Measurements from ENCODE around the gene PTCD3.
A peak's percentile ranks its signal among the peaks of the same experiment; 100 is the strongest.

PTCD3 gene

DNA sequence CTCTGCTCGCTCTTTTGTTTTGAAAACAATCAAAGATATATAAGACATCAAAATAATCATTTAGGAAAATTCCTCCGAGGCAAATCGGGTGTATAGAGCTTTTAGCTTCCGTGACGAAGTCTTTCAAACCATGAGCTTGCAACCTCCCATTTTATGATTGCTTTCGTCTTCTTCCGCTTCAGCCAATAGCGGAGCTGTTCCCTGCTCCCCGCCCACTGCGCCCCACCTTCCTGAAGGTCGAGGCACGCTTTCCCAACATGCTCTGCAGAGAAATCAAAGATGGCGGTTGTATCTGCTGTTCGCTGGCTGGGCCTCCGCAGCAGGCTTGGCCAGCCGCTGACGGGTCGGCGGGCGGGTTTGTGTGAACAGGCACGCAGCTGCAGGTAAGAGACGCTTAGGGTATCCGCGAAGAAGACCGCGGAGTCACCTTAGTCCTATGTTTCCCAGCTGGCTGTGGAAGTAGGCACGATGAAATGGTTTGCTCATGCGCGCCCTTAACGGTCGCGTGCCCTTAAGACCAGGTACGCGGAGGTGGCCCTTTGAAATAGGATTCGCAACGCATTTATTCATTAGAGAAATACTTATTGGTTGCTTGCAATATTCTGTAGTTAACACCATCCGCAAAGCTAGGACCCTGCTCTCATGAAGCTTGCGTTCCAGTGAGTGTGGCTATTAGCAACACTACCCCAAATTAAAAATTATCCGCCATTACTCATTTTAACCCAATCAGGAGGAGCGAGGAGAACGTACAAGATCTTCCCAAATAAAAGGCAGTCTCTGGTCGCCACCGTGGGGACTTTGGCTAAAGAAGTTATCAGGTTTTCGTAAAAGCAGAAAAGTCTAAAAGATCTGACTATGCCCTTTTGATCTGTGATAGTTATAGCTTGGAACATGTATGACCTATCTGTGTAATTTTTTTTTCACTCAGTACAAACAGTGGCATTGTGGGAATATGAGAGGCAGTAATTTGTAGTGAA lies at the start of gene PTCD3:
PTCD3 (plus strand) TSS at position 267 of the 977 bp plus-strand sequence; CDS start at position 280, 13 bp downstream.
- DNase-seq: peak; percentile 95

DNA sequence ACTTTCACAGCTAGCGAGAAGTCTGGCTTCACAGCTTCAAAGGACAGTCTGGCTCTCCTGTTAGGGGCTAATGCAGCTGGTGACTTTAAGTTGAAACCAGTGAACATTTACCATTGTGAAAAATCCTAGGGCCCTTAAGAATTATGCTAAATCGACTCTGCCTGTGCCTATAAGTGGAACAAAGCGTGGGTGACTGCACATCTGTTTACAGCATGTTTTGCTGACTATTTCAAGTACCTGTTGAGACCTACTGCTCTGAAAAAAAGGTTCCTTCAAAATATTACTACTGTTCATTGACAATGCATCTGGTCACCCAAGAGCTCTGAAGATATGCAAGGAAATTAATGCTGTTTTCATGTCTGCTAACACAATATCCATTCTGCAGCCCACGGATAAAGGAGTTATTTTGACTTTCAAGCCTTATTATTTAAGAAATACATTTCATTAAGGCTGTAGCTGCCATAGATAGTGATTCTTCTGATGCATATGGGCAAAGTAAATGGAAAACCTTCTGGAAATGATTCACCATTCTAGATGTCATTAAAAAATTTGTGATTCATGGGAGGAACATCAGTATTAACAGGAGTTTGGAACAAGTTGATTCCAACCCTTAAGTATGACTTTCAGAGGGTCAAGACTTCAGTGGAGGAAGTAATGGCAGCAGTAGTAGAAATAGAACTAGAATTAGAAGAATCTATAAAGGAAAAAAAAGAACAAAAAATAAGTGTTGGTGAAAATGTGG lies 49.3 kb upstream of the PTCD3 start:
- DNase-seq: no peak

GRCh38 chr2:86062043-86062442 lies 44.0 kb upstream of the PTCD3 start:
- DNase-seq: no peak

DNA sequence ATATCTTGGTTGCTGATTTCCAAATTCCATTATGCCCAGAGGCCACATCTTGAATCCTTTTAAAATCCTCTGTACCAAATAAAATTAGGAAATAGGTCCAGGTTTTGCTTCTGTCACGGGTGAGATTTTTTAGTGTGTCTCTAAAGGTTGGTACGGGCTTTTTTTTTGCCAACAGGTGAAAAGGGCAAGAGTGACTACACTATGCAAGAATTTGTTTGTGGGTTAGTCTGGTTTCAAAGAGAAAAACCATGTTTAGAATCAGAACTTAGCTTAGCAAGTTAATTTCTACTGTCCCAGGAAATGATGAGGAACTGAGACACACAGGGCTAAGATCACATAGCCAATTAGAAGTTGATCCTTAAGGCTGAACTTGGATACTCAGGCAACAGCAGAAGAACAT lies 42.0 kb upstream of the PTCD3 start:
- DNase-seq: no peak

- DNase-seq: no peak
Measured at GRCh38 chr2:86065512-86065911, 40.5 kb upstream of the PTCD3 start.

- no peak for DNase-seq
Measured at GRCh38 chr2:86066007-86066578, 39.9 kb upstream of the PTCD3 start.

DNA sequence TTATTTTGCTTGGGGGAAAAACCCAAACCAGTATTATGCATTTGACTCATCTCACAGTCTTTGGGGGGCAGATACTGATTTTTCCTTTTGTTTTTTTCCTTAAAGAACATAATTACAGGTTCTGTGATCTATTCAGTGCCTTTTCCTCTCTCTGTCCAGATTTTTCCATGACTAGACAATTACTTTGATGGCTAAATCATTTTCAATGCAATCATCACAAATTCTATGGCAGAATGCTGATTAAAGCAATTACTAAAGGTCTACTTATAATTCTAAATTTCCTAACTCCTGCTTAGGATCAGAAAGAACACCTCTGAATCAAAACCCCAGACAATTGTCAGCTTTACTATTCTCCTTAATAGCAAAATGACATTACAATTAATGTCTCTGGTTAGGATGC lies 39.1 kb upstream of the PTCD3 start:
- no peak for DNase-seq

DNA sequence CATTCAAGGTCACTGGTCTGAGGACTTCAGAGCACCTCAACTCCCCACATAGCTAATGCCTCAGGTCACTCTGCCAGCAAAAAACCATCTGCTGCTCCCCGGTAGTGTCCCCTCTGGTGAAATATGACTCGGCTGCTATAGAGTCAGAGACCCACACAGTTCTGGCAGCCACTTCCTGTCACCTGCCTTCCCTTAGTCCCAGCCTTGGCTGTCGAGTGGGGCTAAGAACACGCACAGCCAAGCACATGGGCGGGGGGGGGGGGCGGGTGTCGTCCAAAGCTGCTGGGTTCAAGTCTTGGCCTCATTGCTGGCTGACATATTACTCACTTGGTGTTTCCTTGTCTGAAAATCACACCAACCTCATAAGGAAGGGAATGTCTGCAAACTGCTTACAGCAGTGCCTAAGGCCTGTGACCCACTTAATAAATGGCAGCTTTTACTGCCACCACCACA lies 37.9 kb upstream of the PTCD3 start:
- DNase-seq: peak; percentile 78

GRCh38 chr2:86068648-86069047 lies 37.4 kb upstream of the PTCD3 start:
- no peak for DNase-seq

DNA sequence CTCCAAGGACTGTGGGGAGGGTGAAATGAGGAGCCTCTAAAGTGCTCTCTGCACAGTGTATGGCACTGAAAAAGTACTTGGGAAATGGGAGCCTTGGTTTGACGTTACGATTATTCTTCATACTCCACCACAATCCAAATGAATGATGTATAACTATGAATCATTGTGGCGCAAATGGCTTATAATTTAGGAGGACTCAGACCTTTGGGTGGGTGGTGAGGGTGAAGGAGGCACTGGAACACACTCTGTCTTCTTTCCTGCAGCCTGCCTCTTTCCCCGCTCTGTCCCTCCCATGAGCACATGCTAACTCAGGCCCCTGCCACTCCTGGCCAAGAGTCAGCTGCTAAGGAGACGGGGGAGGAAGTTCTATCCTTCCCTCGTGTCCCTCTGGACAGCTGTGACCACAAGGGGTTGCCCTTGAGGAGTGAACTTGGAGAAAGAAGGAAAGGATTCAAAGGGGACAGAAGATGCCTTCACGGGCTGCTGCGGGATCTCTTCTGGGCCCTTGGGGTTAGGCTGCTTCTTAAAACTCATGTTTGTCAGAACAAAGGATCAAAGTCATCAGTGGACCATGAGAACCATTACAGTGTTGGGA lies 36.8 kb upstream of the PTCD3 start:
- DNase-seq: no peak

DNA sequence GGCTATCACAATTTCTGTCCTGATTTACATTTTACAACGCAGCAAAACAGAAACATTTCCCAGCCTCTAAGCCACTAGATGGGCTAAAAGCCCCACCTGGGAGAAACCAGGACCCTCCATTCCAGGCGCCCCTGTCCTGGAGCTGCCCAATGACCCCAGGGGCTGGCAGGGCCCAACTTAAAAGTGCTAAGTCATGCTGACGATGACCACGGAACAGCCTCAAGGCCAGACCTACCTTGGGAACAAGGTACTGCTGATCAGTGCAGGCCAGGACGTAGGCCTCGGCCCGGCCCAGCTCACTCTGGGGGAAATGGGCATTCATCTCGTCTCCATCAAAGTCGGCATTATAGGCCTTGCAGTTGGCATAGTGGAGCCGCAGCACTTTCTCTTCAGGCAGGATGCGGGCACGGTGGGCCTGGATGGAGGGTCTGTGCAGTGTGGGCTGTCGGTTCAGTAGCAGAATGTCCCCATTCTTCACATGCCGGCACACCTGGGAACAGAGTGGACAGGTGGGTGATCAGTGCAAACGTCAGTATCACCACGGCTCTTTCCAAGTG lies 36.2 kb upstream of the PTCD3 start:
- DNase-seq: no peak

GRCh38 chr2:86070868-86071267 lies 35.2 kb upstream of the PTCD3 start:
- no peak for DNase-seq

DNA sequence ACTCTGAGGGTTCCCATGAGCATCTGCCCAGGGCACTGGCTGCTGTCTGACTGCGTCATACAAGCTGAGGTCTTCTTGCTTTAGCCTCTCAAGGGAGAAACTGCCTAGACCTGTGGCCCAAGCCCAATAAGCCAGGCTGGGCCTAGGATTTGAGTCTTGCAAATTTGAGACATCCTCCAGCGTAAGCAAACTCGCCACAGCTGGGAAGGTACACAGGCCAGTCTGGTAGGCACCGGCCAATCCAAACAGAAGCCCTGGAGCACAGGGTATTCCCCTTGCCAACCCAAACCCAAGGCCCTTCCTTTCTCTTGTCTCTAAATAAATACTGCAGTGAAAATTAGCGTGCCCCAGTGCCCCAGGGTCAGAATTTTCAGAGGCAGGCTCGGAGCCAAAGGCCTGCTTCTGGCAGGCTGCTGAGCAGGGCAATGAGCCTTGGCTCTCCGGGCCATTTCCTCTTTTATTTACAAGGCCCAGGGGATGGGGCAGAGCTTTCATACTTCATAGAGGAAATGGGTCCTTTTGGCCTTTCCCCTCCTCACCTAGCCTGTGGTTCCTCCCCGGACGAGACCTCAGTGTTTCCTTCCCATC lies 33.7 kb upstream of the PTCD3 start:
- peak; percentile 74 for DNase-seq

DNA sequence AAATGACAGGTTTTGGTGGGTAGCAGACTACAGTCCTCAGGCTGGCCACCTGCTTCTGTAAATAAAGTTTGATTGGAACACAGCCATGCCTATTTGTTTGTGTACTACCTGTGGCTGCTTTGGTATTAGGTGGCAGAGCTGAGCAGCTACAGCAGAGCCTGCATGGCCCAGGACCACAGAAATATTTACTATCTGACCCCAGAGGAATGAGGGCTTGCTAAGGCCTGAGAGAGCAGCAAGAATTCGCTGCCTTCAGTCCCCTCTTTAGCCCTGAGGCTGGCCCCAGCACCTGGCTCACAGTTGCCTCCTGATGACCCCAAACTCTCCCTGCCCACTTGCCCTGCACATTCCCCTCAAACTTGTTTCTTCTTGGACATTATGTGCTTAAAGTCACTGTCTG lies 32.8 kb upstream of the PTCD3 start:
- DNase-seq: no peak

- no peak for DNase-seq
Measured at GRCh38 chr2:86074256-86074655, 31.8 kb upstream of the PTCD3 start.

GRCh38 chr2:86074811-86075210 lies 31.2 kb upstream of the PTCD3 start:
- no peak for DNase-seq

DNA sequence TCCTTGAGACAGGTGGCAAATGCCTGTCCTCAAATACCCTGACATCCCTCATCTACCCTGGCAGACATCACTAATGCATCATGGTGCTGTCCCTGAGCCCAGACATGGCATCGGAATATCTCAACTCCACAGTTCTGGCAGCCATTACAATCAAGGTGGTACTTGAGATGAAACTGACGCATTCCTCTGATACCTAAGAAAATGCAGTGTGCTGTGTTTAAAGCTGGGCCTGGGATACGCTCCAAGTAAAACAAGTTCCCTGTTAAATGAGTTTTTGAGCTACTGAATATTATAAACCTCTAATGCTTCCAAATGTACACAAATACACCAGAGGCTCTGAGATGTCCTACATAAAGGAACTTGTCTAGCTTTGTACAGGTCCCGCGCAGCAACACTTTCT lies 30.1 kb upstream of the PTCD3 start:
- no peak for DNase-seq

DNA sequence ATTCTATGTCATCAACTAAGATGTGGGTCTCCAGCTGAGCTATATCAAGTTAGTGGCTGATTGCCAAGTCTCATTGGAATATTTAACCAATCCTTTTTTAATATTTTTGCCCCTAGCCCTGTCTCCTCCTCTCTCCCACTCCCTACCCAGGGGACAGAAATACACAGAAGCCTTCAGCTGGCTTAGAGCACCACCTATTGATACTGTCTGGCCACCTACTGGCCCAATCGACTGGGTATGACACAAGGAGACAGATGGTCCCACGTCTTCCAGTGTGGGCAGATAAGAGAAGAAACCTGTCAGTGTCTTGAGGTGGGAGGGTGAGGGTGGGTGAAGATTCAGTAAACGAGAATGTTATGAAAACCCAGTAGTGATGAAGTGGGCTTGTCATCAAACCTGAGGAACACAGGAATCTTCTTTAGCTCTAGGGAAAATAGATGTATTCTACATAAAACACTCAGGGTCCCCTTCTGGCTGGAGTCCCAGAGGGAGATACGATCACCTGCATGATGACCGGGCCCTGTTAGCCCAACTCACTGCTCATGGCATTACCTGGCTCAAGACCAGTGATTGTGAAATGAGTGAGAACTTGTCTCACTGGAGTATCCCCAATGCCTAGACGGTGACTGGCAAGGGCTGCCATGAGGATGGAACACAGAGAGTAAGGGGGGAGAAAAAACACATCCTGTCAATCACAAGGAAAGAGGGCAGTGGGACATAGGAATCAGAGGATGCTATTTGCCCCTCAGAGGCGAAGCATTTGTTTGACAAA lies 27.1 kb upstream of the PTCD3 start:
- DNase-seq: peak; percentile 32

- DNase-seq: peak; percentile 5
Measured at GRCh38 chr2:86079981-86080911, 25.8 kb upstream of the PTCD3 start.

- no peak for DNase-seq
Measured at GRCh38 chr2:86081724-86082123, 24.3 kb upstream of the PTCD3 start.
